SK-N-MC (cell line): ENCODE data around the gene GPR108.

Experiments
- DNase-seq: peaks from one replicate; pipeline ENCODE4 v3.0.0-alpha.2; 2011; ENCODE audit warnings: low read depth, low spot score
- H3K27ac ChIP-seq: fragments of 200-600 bp; sonication (generic); 2 replicates; pipeline ENCODE4 v1.5.1; 2016; ENCODE audit warnings: mixed run types
- H3K36me3 ChIP-seq: fragments of 200-600 bp; sonication (generic); 2 replicates; pipeline ENCODE4 v1.6.1; 2017; ENCODE audit warnings: antibody characterized with exemption, low read length, mixed read lengths; ENCODE audit not compliant: insufficient read depth
- H3K4me3 ChIP-seq: fragments of 200-600 bp; sonication (generic); 2 replicates; pipeline ENCODE4 v1.5.1; 2016
- H3K9ac ChIP-seq: fragments of 200-600 bp; sonication (generic); 2 replicates; pipeline ENCODE4 v1.8.0; 2017; ENCODE audit warnings: mixed run types, mixed read lengths; ENCODE audit not compliant: insufficient read length
- H3K9me3 ChIP-seq: fragments of 200-600 bp; sonication (generic); 2 replicates; pipeline ENCODE4 v1.6.1; 2017; ENCODE audit warnings: low read depth, mild to moderate bottlenecking, antibody characterized with exemption, low read length, moderate library complexity, mixed read lengths
- EZH2 ChIP-seq: fragments of 200-600 bp; sonication (generic); IDR thresholded peaks from one replicate; pipeline ENCODE4 v1.6.1; 2017; ENCODE audit warnings: antibody characterized with exemption
- FOXP2 ChIP-seq: optimal IDR thresholded peaks from 2 replicates; pipeline ENCODE3; 2011; ENCODE audit warnings: mild to moderate bottlenecking, moderate library complexity; ENCODE audit not compliant: insufficient read depth; ENCODE audit errors: extremely low read length, control extremely low read depth
- POLR2AphosphoS5 ChIP-seq: IDR thresholded peaks from 2 replicates; pipeline ENCODE4 v1.6.1; 2012; ENCODE audit warnings: mild to moderate bottlenecking, low read depth, low read length, borderline replicate concordance

Gene GPR108

GRCh38 chr19:6685962-6686627 is 51.3 kb downstream of the GPR108 start:
- Histone ChIP-seq H3K4me3 (no peak overlapping the region), H3K9ac (no peak overlapping the region), H3K9me3 (no peaks in the 10 kb centered on the region), H3K27ac (no peak overlapping the region), H3K36me3 (no peaks in the 10 kb centered on the region)
- no peak for DNase-seq
- TF ChIP-seq POLR2AphosphoS5 = no peak
- TF ChIP-seq FOXP2 = no peak
- TF ChIP-seq EZH2 = no peak

GRCh38 chr19:6685482-6685881 is 51.9 kb downstream of the GPR108 start:
- no peaks in the 10 kb centered on the region for H3K9me3 ChIP-seq
- no peaks in the 10 kb centered on the region for H3K36me3 ChIP-seq
- no peak overlapping the region for H3K9ac ChIP-seq
- no peak for TF ChIP-seq POLR2AphosphoS5
- TF ChIP-seq EZH2 = no peak
- no peak for TF ChIP-seq FOXP2
- no peak overlapping the region for H3K4me3 ChIP-seq
- no peak for DNase-seq
- no peak overlapping the region for H3K27ac ChIP-seq

- Histone ChIP-seq H3K27ac (no peak overlapping the region), H3K4me3 (no peak overlapping the region), H3K36me3 (no peaks in the 10 kb centered on the region), H3K9ac (no peak overlapping the region), H3K9me3 (no peaks in the 10 kb centered on the region)
- no peak for DNase-seq
- TF ChIP-seq POLR2AphosphoS5 (no peak), EZH2 (no peak), FOXP2 (no peak)
Observed at GRCh38 chr19:6683971-6684370, 53.4 kb downstream of the GPR108 start.

- Histone ChIP-seq H3K9me3 (no peaks in the 10 kb centered on the region), H3K4me3 (no peak overlapping the region), H3K9ac (no peak overlapping the region), H3K36me3 (no peaks in the 10 kb centered on the region), H3K27ac (no peak overlapping the region)
- DNase-seq = no peak
- TF ChIP-seq EZH2 (no peak), POLR2AphosphoS5 (no peak), FOXP2 (no peak)
Observed at GRCh38 chr19:6682607-6683128, 54.7 kb downstream of the GPR108 start.

GRCh38 chr19:6680141-6680540 is 57.2 kb downstream of the GPR108 start:
- DNase-seq = no peak
- Histone ChIP-seq H3K27ac (no peak overlapping the region), H3K36me3 (no peaks in the 10 kb centered on the region), H3K9me3 (no peaks in the 10 kb centered on the region), H3K9ac (no peak overlapping the region), H3K4me3 (no peak overlapping the region)
- no peak for TF ChIP-seq POLR2AphosphoS5
- no peak for TF ChIP-seq FOXP2
- TF ChIP-seq EZH2 = no peak
